Suprapubic skin (tissue), 3 donors: ENCODE results near the gene LPAR3.

ENCODE experiments used
- POLR2AphosphoS5 ChIP-seq, 3 donors: sonication (generic); formaldehyde crosslinking; IDR thresholded peaks; one replicate each; pipeline ENCODE4 v1.6.1; 2017; ENCODE audit warnings: antibody characterized with exemption in 3 of 3
- TF ChIP-seq, protein P1 (sequence below), 2 donors: fragments of 200-600 bp in 1 of 2; fragments of 450-650 bp in 1 of 2; sonication (generic) in 1 of 2; IDR thresholded peaks; one replicate each; pipeline ENCODE4 v1.5.1; 2016 to 2019; ENCODE audit warnings: antibody characterized with exemption in 2 of 2, mild to moderate bottlenecking in 1 of 2, moderate library complexity in 1 of 2

DNA sequence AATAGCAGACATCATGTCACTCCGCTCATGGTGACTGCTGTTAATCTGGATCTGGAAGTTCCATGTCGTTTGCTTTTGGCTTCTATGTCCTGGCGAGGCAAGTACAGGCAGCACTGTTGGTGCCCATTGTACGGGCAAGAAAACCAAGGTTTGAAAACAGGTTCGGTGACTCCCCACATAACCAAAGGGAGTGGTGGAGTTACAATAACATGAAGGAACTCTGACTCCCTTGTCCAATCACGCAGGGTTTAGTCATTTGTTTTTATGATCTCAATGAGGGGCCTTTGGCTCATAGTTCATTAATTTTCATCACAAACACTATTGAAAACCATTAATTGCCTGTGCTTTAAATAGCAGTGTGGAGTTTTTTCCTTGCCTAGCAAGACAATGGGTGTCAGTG, 119.8 kb downstream of the LPAR3 start:
- TF ChIP-seq, protein P1, sequence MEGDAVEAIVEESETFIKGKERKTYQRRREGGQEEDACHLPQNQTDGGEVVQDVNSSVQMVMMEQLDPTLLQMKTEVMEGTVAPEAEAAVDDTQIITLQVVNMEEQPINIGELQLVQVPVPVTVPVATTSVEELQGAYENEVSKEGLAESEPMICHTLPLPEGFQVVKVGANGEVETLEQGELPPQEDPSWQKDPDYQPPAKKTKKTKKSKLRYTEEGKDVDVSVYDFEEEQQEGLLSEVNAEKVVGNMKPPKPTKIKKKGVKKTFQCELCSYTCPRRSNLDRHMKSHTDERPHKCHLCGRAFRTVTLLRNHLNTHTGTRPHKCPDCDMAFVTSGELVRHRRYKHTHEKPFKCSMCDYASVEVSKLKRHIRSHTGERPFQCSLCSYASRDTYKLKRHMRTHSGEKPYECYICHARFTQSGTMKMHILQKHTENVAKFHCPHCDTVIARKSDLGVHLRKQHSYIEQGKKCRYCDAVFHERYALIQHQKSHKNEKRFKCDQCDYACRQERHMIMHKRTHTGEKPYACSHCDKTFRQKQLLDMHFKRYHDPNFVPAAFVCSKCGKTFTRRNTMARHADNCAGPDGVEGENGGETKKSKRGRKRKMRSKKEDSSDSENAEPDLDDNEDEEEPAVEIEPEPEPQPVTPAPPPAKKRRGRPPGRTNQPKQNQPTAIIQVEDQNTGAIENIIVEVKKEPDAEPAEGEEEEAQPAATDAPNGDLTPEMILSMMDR (IDR thresholded peaks at IDR 0.05): no peak
- no peak for TF ChIP-seq POLR2AphosphoS5 (IDR thresholded peaks at IDR 0.05)
